Hepatic stellate cell (primary cell): ENCODE measurements around the gene ASIC1.

Source experiments
- DNase-seq: peaks from one replicate; pipeline ENCODE4 v3.0.0; 2011; ENCODE audit warnings: low spot score

Gene ASIC1

DNA sequence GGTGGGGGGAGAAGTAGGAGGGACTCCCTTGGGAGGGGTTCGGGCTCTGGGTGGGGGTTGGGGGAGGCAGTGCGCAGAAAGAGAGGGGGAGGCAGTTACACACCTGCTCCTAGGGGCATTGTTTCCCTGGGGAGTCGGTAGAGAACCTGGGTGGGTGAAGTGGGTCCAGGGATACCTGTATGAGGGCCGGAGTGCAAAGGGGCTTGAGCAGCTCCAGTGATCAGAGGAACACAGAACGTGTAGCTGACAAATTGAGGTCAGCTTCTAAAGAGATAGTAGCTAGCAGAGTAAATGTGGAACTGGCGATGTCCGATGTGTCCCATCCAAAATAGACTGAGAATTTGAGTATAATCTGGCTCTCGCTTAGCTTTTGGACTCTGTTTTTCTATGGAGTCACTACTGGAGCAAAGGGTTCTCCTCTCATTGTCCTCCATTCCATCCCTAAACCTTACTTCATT is 28.2 kb downstream of the ASIC1 start:
- no peak for DNase-seq

DNA sequence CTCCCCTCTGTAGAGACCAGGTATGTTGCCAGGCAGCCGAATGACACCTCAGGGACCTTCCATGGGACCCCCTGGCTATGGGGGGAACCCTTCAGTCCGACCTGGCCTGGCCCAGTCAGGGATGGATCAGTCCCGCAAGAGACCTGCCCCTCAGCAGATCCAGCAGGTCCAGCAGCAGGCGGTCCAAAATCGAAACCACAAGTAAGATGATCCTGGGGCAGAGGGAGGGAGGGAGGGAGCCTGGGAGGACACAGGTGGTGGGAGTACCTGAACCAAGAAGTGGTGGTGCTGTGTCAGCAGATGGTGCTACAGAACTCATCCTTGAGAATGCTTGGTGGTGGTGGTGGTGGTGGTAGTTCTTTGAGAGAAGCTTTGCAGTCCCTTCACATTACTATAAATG is 28.8 kb downstream of the ASIC1 start:
- DNase-seq, result no peak

DNA sequence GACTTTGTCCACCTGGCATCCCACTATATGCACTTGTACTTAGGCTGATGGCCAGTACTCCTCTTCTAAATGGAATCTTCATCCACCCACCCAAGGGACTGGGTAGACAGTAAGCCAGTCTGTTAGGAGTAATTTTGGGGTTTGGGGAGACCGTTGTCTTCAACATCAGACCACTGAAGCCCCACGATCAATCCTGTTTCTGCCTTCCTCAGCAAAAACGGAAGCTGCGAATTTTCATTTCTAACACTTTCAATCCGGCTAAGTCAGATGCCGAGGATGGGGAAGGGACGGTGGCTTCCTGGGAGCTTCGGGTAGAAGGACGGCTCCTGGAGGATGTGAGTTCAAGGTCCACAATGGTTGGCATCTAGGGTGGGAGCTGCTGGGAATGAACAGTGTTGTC is 29.8 kb downstream of the ASIC1 start:
- no peak for DNase-seq

DNA sequence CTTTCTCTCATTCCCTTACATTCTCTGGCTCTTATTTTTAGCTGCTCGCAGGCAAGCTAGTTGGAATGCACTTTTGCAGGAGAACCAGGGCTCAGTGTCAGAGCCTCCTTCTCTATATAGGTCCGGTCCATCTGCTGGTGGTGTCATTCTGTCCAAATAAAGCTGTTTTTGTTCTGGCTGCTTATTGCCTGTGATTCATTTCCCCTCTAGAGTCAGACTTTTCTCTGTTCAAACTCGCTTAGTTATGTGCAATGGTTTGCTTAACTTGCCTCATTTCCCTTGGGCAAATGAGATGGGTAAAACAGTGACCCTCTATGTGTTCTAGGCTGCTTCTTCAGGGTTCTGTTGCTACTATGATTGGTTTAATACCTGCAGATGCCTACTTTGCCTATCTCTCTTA is 30.6 kb downstream of the ASIC1 start:
- peak; percentile 74 for DNase-seq

DNA sequence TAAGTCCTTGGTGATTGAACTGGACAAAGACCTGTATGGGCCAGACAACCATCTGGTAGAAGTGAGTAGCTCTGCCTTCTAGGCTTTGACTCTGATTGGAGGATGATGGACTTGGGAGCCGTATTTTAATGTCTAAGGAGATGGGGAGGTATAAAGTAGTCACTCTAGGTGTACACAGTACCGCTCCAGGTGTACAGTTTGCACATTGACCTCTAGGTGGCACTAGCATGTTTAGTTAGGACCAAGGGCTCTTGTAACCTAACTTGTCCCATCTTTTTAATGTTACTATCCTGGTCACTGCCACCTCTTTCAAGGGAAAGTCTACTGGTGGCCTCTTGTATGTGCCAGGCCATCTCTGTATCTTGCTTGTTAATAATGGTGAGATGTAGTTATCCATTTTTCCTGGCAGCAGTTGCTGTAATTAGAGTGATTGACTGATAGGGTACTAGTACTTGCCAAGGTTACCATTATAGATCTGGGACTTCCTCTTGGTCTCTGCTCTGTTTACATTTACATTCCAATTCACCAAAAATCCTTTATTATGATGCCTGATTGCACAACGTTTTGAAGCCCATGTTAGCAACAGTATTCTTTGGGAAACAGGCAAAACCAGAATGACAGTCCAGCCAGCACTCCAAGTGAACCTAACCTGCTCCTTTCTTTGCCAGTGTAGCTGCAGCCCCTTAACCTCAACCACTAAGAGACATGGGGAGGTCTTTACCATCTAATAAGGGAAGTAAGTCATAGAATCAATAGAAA is 31.4 kb downstream of the ASIC1 start:
- peak; percentile 46 for DNase-seq

DNA sequence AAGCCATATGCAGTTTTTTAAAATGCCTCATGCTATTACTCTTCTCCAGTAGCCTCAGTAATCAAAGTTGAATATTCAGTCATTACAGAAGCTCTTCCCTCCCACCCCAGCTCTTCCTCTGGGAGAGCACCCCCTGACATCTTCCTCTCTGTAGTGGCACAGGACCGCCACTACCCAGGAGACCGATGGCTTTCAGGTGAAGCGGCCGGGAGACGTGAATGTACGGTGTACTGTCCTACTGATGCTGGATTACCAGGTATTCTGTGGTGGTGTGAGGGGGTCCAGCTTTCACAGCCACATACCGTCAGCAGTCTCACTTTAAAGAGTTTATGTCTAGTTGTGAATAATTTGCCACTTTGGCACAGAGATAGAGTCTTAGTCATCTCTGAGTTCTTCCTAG is 32.3 kb downstream of the ASIC1 start:
- DNase-seq, result no peak

DNA sequence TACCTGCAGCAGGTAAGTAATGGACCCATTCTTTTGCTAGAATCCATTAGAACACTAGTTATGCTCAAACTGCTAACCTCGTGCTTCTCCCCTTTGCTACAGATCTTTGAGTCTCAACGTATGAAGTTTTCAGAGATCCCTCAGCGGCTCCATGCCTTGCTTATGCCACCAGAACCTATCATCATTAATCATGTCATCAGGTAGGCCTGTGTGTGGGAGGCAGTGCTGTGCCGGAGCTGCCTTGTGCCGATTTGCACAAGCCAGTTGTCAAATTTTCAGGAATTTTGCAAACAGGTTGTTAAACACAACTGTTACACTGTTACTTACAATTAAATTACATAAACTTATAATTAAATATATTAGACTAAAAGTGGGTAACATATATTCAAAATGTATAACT is 33.0 kb downstream of the ASIC1 start:
- no peak for DNase-seq

DNA sequence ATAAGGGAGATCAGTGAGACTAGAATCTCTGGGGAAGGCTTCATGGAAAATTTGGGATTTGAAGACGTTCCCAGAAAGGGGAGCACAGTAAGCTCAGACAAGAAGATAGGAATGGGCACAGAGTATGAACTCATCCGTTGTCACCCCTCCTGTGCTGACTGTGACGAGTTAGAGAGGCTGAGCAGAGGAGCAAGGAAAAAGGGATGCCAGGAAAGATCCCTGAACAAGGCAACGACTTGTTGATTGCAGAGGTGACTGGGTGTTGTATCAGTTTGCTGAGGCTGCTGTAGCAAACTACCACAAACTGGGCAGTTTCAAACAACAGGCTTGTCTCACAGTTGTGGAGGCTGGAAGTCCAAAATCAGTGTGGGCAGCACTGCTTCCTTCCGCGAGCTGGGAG is 40.6 kb downstream of the ASIC1 start:
- no peak for DNase-seq

DNA sequence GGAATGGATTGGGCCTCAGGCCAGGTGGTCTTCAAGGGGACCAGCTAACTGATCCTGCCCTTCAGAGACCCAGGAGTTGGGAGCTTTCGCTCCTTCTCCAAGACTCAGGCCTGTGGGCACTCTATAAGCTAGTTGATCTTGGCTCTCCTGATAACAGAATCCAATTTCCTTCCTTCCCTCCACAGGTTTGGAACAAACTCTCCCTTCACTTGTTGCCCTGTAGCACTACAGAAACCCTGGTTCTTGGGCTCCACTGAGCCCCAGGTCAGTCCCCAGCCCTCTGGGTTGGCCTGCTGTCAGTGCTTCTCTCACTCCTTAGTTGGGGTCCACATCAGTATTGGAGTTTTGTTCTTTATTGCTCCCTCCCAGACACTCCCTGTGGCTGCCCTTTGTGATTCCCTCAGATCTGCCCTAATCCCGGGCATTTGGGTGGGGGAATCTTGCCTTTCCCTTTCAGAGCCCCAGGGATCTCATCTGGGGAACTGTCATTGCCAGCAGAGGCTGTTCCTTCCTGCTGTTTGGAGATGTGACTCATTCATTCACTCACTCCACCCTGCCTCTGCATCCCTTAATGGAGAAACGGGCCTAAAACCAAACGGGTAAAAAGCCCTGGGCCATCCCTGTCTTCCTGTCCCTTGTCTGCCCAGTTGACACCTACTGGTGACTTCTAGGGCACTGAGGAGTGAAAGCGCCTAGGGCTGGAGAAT is 42.1 kb downstream of the ASIC1 start:
- peak; percentile 73 for DNase-seq

DNA sequence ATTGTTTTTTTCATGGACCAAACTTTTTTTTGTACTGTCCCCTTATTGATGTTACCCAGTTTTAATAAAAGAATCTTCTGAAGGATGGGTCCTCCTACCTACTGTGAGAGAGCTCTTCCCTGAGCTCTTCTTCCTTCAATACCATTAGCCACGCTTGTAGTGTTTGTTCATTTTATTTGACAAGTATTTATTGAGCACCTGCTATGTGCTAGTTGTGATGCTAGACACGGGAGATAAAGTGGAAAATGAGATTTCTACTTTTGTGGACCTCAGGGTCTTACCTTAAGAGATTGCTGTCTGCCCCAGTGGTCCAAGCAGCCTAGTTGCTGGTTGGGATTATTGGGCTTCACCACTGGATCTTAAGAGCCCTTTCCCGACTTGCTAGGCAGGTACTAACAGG is 43.2 kb downstream of the ASIC1 start:
- DNase-seq, result no peak

DNA sequence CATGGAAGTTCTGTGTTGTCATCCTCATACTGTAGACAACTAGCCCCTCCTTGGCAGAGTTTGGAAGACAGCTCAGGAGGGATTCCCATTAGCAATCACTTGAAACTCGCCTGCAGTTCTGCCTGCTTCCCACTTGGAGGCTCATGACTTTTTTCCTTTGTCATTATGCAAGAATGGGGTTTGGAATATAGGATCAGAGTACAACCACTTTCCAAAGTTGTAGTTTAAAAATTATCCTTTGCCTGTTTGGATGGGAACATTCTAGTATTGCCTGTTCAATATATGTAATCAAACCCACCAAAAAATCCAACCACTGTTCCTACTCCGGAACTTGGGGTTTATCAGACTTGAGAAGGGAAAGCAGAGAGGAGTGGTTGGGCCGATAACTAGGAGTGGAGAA is 44.3 kb downstream of the ASIC1 start:
- peak; percentile 63 for DNase-seq

DNA sequence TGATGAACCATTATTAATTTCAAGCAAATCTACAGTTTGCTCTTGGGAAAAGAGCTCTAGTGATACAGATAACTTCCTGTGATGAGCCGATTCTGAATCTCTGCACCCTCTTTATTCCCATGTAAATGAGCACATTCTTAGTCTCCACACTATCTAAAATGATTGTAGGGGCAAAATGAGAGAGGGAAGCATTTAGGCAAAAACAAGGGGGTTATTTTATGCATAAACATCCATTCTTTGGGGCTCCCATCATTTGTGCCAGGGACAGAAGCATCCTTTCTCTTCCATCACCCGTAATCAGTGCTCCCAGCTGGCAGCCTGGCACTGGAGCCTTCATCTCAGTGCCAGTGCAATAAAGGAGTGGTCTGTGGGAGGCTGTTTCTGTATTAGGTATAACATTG is 44.7 kb downstream of the ASIC1 start:
- no peak for DNase-seq

DNA sequence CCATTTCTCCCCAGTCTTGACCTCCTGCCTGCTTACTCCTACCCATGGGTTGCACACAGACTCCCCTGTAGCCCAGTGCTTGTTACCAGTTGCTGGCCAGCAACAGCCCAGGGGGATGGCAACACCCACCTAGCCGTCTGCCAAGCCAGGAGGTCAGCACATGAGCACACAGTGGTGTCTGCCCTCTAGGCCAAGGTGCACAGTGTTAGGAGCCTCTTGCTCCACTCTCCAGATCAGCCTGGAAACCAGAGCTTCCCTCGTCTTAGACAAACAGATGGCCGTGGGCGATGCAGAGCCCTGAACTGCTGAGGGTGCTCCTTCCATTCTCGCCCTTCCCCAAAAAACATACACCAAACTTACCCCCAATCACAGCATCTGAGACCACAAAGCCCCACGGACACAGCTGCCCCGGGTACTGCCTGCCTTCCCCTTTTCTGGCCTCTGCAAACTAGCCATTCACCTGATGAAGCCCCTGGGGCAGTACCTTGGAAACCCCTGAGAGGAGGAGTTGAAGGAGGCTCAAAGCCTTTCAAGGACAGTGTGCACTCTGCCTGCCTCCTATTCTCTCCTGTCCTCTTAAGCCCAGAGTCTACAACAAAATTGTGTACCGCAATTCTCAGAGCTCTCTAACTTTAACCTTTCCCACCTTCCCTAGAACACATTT is 45.4 kb downstream of the ASIC1 start:
- DNase-seq, result no peak

DNA sequence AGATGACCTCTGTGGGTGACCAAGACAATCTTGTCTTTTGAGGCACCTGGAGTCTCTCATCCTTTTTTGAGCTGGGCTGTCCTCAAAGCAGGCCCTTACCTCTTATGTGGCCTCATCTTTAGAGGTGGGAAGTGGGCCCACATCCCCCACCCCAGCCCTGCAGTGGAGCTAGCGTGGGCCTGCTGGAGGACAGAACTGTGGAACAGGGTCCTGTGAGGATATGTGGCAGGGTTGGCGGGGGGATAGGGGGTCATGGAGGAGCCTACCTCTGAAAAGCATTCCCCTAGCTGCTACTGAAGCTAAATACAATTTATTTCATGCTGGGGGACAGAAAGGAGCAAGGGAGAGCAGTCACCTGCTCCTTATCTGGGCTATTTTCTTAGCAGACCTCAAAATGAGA is 46.0 kb downstream of the ASIC1 start:
- DNase-seq, result no peak

DNA sequence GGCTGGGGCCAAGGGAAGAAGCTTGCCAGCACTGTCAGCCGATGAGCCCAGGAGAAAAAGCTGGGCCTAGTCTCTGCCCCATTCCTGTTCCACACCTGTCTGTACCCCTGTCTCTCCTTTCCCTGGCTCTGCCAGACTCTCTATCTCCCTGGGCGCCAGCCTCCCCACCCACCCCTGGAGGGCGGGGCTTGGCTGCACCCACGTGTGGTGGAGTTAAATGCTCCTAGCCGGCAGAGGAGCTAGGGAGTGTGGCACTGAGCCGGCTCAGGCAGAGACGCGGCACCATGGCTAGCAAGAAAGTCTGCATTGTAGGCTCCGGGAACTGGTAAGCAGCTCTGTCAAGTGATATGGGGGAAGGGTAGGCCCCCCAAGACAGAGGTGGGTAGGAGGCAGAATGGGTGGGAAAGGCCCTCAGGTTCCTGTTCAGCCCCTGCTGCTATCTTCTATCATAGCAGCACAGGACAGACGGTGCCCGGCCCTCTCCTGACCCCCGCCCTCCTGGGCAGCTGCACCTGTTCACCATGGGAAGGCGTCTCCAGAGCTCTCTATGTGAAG is 46.4 kb downstream of the ASIC1 start, which contains the start of gene GPD1:
Gene GPD1 (plus strand): TSS at position 242 of the 555 bp plus-strand sequence. CDS start 43 bp downstream, at position 285.
- peak; percentile 75 for DNase-seq

DNA sequence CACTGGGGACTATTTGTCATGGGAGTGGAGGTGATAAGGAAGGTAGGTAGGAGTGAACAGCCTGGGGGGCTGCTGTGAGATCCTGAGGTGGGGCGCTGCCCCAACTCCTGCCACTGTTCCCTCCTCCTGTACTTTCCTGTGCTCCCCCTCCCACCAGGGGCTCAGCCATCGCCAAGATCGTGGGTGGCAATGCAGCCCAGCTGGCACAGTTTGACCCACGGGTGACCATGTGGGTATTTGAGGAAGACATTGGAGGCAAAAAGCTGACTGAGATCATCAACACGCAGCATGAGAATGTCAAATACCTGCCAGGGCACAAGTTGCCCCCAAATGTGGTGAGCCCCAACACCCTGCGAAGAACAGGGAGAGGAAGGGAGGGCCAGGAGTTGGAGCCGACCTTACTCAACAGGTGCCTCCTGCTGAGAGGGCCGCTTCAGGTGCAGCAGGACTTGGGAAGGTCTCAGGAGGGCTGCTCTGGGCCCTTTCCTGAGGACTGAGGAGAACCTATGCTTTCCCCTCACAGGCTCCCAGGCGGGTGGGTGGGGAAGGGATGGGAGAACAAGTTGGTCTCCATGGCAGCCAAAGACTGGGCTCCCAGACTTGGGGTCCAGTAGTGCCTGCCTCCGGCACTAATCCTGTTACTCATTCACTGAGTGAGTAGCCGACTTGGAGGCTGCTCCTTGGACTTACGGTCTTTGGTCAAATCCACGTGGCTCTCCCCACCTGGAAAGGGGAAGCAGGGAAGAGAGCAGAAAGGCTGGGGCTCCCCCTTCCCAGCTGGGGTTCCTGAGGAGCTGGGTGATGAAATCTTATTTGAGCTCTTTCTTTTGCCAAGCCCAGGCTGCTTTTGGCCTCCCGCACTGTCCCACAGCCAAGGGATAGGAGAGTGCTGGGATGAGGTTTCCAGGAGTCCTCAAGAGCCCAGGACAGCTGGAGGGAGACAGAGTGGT is 47.3 kb downstream of the ASIC1 start:
- DNase-seq, result no peak

DNA sequence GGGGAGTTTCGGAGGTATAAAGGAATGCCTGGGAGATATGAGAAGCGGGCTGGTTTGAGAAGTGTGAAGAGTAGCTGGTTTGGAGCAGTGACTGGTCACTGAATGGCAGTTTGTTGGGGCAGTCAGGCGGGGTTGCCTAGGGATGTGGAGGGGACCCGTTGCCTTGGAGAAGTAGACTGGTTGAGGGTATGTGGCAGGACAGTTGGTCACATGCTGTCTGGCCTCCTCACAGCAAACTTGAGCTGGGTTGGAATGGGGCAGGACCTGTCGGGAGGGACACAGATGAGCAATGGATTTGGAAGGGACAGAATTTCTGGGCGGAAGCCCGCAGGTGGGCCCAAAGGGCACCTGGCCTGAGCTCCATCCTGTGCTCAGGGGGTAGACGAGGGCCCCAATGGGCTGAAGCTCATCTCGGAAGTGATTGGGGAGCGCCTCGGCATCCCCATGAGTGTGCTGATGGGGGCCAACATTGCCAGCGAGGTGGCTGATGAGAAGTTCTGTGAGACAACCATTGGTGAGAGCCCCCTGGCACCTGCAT is 48.6 kb downstream of the ASIC1 start:
- no peak for DNase-seq

DNA sequence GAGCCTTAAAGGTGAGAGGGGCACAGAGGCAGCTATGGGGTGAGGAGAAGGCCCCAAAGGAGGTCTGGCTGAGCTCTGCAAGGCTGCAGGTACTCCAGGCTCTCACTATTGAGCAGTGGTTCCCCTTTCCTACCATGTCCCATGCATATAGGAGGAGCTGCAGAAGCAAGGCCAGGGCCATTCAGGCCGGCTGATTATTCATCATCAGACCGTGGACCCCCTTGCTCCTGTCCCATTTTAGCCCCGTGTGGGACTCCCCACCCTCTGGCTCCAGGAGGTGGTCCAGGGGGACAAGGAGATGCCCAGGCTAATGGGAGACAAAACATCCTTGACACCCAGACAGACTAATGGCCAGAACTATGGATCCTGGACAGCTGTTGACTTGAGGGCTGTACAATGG is 49.5 kb downstream of the ASIC1 start:
- no peak for DNase-seq

DNA sequence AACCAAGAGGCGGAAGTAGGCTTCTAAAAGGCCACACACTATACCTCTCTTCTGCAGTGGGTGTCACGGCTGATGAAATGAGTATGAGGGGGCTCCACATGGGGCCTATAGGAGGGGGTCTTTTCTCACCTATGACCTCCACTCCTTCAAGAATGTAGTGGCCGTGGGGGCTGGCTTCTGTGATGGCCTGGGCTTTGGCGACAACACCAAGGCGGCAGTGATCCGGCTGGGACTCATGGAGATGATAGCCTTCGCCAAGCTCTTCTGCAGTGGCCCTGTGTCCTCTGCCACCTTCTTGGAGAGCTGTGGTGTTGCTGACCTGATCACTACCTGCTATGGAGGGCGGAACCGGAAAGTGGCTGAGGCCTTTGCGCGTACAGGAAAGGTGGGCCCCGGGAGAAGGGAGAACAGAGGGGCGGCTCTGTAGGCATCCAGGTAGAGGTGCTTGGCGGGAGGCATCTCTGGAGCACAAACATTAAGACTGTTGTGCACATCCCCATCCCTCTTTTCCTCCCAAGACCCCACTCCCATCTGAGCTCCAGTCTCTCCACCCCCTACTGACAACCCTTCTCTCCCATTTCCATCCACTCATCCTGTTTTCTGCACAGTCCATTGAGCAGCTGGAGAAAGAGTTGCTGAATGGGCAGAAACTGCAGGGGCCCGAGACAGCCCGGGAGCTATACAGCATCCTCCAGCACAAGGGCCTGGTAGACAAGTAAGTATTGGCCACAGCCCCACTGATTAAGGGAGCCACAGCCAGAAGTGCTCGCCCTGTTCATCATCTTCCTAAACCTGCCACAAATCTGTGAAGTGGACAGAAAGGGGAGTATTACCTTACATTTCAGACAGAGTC is 50.2 kb downstream of the ASIC1 start:
- no peak for DNase-seq

DNA sequence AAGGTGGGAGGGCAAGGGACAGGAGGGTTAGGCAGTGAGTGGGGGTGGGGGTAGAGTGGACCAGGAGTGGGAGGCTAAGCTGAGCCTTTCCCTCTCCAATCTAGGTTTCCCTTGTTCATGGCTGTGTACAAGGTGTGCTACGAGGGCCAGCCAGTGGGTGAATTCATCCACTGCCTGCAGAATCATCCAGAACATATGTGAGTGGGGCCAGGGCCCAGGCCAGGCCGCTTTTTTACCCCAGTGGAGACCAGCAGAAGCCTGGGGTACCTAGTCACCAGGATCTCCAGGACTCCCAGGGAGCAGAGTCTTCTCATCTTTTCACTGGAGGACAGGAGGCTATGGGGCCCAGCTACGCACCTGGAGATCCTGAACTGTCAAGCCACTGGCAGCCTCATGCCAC is 51.9 kb downstream of the ASIC1 start:
- DNase-seq, result no peak
